GM12801 (cell line): ENCODE measurements around the gene AGPAT4.

Experiments
- TF ChIP-seq, protein P1 (sequence below): IDR thresholded peaks from one replicate; pipeline ENCODE4 v1.5.1; 2011; ENCODE audit warnings: control low read depth; ENCODE audit not compliant: insufficient read length; ENCODE audit errors: extremely low read depth

The AGPAT4 gene

GRCh38 chr6:161220346-161220745 is 53.5 kb downstream of the AGPAT4 start:
- TF ChIP-seq, protein P1, sequence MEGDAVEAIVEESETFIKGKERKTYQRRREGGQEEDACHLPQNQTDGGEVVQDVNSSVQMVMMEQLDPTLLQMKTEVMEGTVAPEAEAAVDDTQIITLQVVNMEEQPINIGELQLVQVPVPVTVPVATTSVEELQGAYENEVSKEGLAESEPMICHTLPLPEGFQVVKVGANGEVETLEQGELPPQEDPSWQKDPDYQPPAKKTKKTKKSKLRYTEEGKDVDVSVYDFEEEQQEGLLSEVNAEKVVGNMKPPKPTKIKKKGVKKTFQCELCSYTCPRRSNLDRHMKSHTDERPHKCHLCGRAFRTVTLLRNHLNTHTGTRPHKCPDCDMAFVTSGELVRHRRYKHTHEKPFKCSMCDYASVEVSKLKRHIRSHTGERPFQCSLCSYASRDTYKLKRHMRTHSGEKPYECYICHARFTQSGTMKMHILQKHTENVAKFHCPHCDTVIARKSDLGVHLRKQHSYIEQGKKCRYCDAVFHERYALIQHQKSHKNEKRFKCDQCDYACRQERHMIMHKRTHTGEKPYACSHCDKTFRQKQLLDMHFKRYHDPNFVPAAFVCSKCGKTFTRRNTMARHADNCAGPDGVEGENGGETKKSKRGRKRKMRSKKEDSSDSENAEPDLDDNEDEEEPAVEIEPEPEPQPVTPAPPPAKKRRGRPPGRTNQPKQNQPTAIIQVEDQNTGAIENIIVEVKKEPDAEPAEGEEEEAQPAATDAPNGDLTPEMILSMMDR, result no peak

GRCh38 chr6:161219680-161220079 is 54.2 kb downstream of the AGPAT4 start:
- TF ChIP-seq, protein P1, result no peak

DNA sequence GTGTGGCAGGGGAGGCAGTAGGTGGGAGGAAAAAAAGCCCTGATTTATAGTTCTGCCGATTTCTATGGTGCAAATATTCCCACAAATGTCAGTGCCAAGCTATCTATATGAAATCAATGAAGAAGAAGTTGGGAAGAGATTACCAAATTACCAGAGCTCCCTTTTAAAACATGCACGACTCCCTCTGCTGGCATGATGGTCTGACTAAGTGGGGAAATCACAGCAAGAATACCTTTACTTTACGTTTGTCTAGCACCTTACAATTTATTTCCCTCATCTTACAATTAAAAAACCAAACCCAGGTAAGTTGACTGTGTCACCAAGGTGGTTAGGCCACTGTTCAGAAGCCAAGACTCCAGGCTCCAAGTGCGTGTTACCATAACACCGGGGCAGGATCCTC is 55.6 kb downstream of the AGPAT4 start:
- TF ChIP-seq, protein P1, result no peak

GRCh38 chr6:161217628-161218027 is 56.2 kb downstream of the AGPAT4 start:
- TF ChIP-seq, protein P1, result no peak

DNA sequence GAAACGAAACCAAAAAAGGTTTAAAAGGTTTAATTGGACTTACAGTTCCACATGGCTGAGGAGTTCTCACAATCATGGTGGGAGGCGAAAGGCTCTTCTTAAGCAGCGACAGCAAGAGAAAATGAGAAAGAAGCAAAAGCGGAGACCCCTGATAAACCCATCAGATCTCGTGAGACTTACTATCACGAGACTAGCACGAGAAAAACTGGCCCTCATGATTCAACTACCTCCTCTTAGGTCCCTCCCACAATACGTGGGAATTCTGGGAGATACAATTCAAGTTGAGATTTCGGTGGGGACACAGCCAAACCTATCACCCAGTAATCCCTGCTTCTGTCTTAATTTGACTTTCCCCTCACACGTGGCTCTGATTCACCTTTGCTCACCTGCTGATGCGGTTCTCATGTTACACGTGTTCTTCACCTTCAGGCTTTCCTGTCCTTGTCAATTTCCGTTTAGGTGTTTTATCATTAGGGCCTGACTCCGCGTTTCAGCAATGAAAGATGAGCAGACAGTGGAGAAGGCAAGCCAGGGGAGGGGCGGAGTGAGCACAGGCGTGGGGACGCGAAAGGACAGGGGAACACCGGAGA is 57.1 kb downstream of the AGPAT4 start:
- TF ChIP-seq, protein P1, result no peak

GRCh38 chr6:161215876-161216615 is 57.8 kb downstream of the AGPAT4 start:
- TF ChIP-seq, protein P1, result no peak

DNA sequence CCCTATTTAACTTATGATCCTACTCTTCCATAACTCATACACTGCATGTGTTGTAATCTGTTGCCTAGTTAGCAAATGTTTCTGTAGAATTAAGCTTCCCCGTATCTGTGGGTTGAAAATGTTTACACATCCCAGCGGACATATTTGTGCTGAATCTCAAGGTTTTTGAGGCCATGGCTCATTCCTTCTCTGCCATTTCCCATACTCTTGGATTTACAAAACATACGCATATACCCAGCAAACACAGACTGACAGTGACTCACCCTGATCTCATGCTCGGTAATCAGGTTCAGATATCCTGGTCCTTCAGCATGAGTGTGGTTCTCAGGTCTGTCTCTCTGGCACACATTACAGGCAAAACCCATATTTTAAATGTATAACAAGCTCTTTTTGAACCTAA is 58.7 kb downstream of the AGPAT4 start:
- TF ChIP-seq, protein P1, result no peak
